GM10266 (cell line): ENCODE results near the gene TMEM59.
A peak's percentile ranks its signal among the peaks of the same experiment; 100 is the strongest.

ENCODE experiments used
- DNase-seq: peaks from one replicate; pipeline ENCODE4 v3.0.0; 2012; ENCODE audit errors: extremely low spot score
- CTCF ChIP-seq: IDR thresholded peaks from 2 replicates; pipeline ENCODE4 v1.5.1; 2012; ENCODE audit warnings: mild to moderate bottlenecking, low read depth; ENCODE audit not compliant: control insufficient read depth, insufficient read depth; ENCODE audit errors: missing control alignments

TMEM59 gene

GRCh38 chr1:53992085-53992874, 60.7 kb downstream of the TMEM59 start:
- peak; percentile 7 for DNase-seq
- TF ChIP-seq CTCF: peak; percentile 13

GRCh38 chr1:53987880-53988279, 65.1 kb downstream of the TMEM59 start:
- TF ChIP-seq CTCF: no peak
- no peak for DNase-seq

- TF ChIP-seq CTCF: no peak
- DNase-seq: no peak
These were observed 66.5 kb downstream of the TMEM59 start for GRCh38 chr1:53986458-53986857.

GRCh38 chr1:53984726-53985125, 68.3 kb downstream of the TMEM59 start:
- DNase-seq: no peak
- no peak for TF ChIP-seq CTCF

- DNase-seq: no peak
- TF ChIP-seq CTCF: no peak
These were observed 70.3 kb downstream of the TMEM59 start for GRCh38 chr1:53982763-53983104.

GRCh38 chr1:53982034-53982762, 70.8 kb downstream of the TMEM59 start:
- no peak for DNase-seq
- TF ChIP-seq CTCF: no peak

- DNase-seq: no peak
- no peak for TF ChIP-seq CTCF
These were observed 71.8 kb downstream of the TMEM59 start for GRCh38 chr1:53981220-53981619.
